PC-3 (cell line): ENCODE data around the gene FALEC. TPM values are rescaled to one million over a fixed set of nuclear protein-coding genes. Genes with fewer than 3 reads are reported as not detected.

Experiments used
- ATAC-seq: fragments of 200-7000 bp; cut with Tn5 transposase; 2 replicates; pipeline ENCODE4 v1.9.1; 2020; ENCODE audit warnings: mild to moderate bottlenecking, moderate library complexity
- BruUV-seq: library from RNA; stranded (reverse); fragments of 400-500 nt; replicated peaks from 2 replicates; lab custom pipeline; 2021; lab: Mats Ljungman, UMichigan
- CTCF ChIA-PET: fragments of 300-600 bp; sonication (Branson Sonifier 250); formaldehyde crosslinking; loops from one replicate; lab custom pipeline; 2022; ENCODE audit warnings: antibody characterized with exemption; lab: Charles Lee
- POLR2A ChIA-PET: fragments of 300-600 bp; sonication (Branson Sonifier 250); formaldehyde crosslinking; loops from one replicate; lab custom pipeline; 2022; ENCODE audit warnings: antibody characterized with exemption; ENCODE audit not compliant: unreplicated experiment; lab: Charles Lee
- DNase-seq: peaks from one replicate; pipeline ENCODE4 v3.0.0-alpha.2; 2015
- H2AFZ ChIP-seq: fragments of 300-600 bp; sonication (generic); 2 replicates; pipeline ENCODE4 v1.6.0; 2016; ENCODE audit warnings: antibody characterized with exemption, low read length
- H3F3A ChIP-seq: fragments of 300-600 bp; sonication (generic); one replicate; pipeline ENCODE4 v1.6.0; 2017; ENCODE audit warnings: antibody characterized with exemption, low read length, control low read depth, mild to moderate bottlenecking; ENCODE audit not compliant: unreplicated experiment
- H3K27ac ChIP-seq: fragments of 300-600 bp; sonication (generic); 2 replicates; pipeline ENCODE4 v1.5.1; 2016; ENCODE audit warnings: mild to moderate bottlenecking, low read length
- H3K27me3 ChIP-seq: fragments of 300-600 bp; sonication (generic); 2 replicates; pipeline ENCODE4 v1.6.1; 2016; ENCODE audit warnings: low read length, mixed read lengths
- H3K36me3 ChIP-seq: fragments of 300-600 bp; sonication (generic); 2 replicates; pipeline ENCODE4 v1.6.1; 2016; ENCODE audit warnings: low read depth, mixed run types, low read length, mixed read lengths
- H3K4me1 ChIP-seq: fragments of 300-600 bp; sonication (generic); 2 replicates; pipeline ENCODE4 v1.5.1; 2016; ENCODE audit warnings: low read length; ENCODE audit not compliant: insufficient read depth
- H3K4me2 ChIP-seq: fragments of 300-600 bp; sonication (generic); 2 replicates; pipeline ENCODE4 v1.6.0; 2016; ENCODE audit warnings: low read length
- H3K4me3 ChIP-seq: fragments of 300-600 bp; sonication (generic); 2 replicates; pipeline ENCODE4 v1.5.1; 2016; ENCODE audit warnings: mild to moderate bottlenecking, low read length, mixed read lengths
- H3K79me2 ChIP-seq: fragments of 300-600 bp; sonication (generic); 2 replicates; pipeline ENCODE4 v1.6.1; 2017; ENCODE audit warnings: low read length, mixed read lengths
- H3K9ac ChIP-seq: fragments of 300-600 bp; sonication (generic); 2 replicates; pipeline ENCODE4 v1.6.0; 2016; ENCODE audit warnings: mild to moderate bottlenecking, low read length
- H3K9me2 ChIP-seq: fragments of 300-600 bp; sonication (generic); replicated peaks from 2 replicates; pipeline ENCODE4 v1.6.1; 2016; ENCODE audit warnings: mixed run types, low read length, mixed read lengths
- H3K9me3 ChIP-seq: fragments of 300-600 bp; sonication (generic); 2 replicates; pipeline ENCODE4 v1.6.1; 2016; ENCODE audit warnings: low read length, mixed read lengths
- H4K20me1 ChIP-seq: fragments of 300-600 bp; sonication (generic); 2 replicates; pipeline ENCODE4 v1.6.1; 2016; ENCODE audit warnings: low read length, mixed read lengths
- CTCF ChIP-seq: fragments of 300-600 bp; sonication (generic); conservative IDR thresholded peaks from 2 replicates; pipeline ENCODE4 v1.5.1; 2017; ENCODE audit warnings: antibody characterized with exemption, low read depth, mild to moderate bottlenecking, low read length
- EZH2 ChIP-seq: fragments of 300-600 bp; sonication (generic); IDR thresholded peaks from one replicate; pipeline ENCODE4 v1.6.1; 2017; ENCODE audit warnings: antibody characterized with exemption, mild to moderate bottlenecking, low read length; ENCODE audit not compliant: unreplicated experiment
- EZH2phosphoT487 ChIP-seq: fragments of 300-600 bp; sonication (generic); IDR thresholded peaks from 2 replicates; pipeline ENCODE4 v1.6.1; 2018; ENCODE audit warnings: mild to moderate bottlenecking, antibody characterized with exemption, low read length, borderline replicate concordance
- intact Hi-C: fragments of 100-400 bp; cut with micrococcal nuclease; formaldehyde crosslinking; loops from 2 replicates; pipeline ENCODE4 v1.9.0; 2023
- total RNA-seq: library from RNA; depleted of rRNA; stranded (reverse); fragments of >200 nt; gene quantifications from 2 replicates; pipeline ENCODE4 v1.2.3, GENCODE V29; 2014

Gene FALEC
- total RNA-seq, 1 experiment from 2014 or later, result 0.73 TPM

DNA sequence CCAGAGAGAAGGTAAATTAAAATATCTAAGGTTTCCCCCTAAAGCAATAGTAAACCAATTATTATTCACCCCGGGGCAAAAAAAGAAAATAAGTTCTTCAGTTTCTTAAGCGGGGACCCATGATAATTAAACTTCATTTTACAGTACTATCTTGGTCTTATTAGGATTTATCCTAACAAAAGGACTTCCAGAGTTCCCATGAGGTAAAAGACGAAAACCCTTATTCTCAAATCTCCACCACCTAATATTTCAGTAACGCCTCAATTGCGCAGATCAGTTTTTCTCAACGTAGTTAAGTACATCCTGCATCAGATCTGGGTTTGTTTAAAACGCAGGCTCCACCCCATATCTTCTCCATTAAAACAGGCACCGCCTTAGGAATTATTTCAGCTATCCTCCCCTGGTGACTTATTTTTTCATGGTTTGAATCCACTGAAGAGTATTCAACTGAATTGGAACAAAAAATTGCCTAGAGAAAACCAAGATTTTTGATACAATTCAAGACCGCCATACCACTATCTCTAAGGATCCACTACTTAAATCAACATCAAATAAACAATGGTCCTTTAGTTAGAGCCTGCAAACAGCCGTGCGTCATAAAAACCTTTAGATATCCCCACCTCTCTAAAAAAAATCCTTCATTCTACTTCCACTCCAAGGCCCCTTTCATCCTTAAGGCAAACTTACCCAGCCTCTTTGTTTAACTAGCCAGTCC, 62.2 kb downstream of the FALEC start:
- POLR2A ChIA-PET, result interaction anchor here (0.6 to 2.6 kb wide), 4 partner anchors 16 to 807 kb away, joined by 3 to 31 read pairs (median 6); partner anchors contain the start of gene GOLPH3L
- Histone ChIP-seq H3K27ac (peak overlapping the region; percentile 89), H3K4me1 (peaks cover 31% of the 10 kb centered on the region), H3K4me2 (peak overlapping the region; percentile 92), H3F3A (peaks cover 25% of the 10 kb centered on the region), H3K4me3 (peak overlapping the region; percentile 93), H3K79me2 (peaks cover 76% of the 10 kb centered on the region), H4K20me1 (peaks cover 61% of the 10 kb centered on the region), H2AFZ (no peak overlapping the region), H3K36me3 (peaks cover 61% of the 10 kb centered on the region), H3K9me3 (no peaks in the 10 kb centered on the region), H3K9ac (peak overlapping the region; percentile 98), H3K27me3 (no peaks in the 10 kb centered on the region), H3K9me2 (no peaks in the 10 kb centered on the region)
- DNase-seq (no peak), ATAC-seq (no peak)
- CTCF ChIA-PET, result interaction anchor here (0.6 kb wide), 1 partner anchor 86 kb away, joined by 3 read pairs; no protein-coding TSS in a partner anchor
- TF ChIP-seq CTCF (no peak), EZH2phosphoT487 (no peak)
- intact Hi-C loops, result loop anchor here (2.0 to 5.0 kb wide), 4 partner anchors 27 to 235 kb away; no protein-coding TSS in a partner anchor
- BruUV-seq, result no TSS peak

- Histone ChIP-seq H3K9ac (peak overlapping the region; percentile 98), H3K79me2 (peaks cover 68% of the 10 kb centered on the region), H4K20me1 (peaks cover 54% of the 10 kb centered on the region), H3K4me2 (peak overlapping the region; percentile 92), H3K27me3 (no peaks in the 10 kb centered on the region), H3K4me1 (peaks cover 26% of the 10 kb centered on the region), H3K36me3 (peaks cover 53% of the 10 kb centered on the region), H3F3A (peaks cover 17% of the 10 kb centered on the region), H3K27ac (peak overlapping the region; percentile 89), H2AFZ (no peak overlapping the region), H3K9me3 (no peaks in the 10 kb centered on the region), H3K4me3 (peak overlapping the region; percentile 93), H3K9me2 (no peaks in the 10 kb centered on the region)
- intact Hi-C loops, result loop anchor here (1.0 to 5.0 kb wide), 5 partner anchors 17 to 234 kb away; no protein-coding TSS in a partner anchor
- BruUV-seq, result TSS peak; percentile 52
- CTCF ChIA-PET, result interaction anchor here (0.6 kb wide), 1 partner anchor 196 kb away, joined by 6 read pairs; no protein-coding TSS in a partner anchor
- peak; percentile 34 for ATAC-seq
- TF ChIP-seq EZH2phosphoT487 (no peak), EZH2 (no peak), CTCF (no peak)
- POLR2A ChIA-PET, result interaction anchor here (0.6 to 2.6 kb wide), 8 partner anchors 17 to 807 kb away, joined by 4 to 31 read pairs (median 14); partner anchors contain the start of gene GOLPH3L
- DNase-seq, result peak; percentile 97
Measured at GRCh38 chr1:150578272-150579109, 62.9 kb downstream of the FALEC start.
